ENCODE measurements around the gene ALPK3.

GRCh38 chr15:84915606-84915958, 98.4 kb downstream of the ALPK3 start:
- TF ChIP-seq, protein P1, sequence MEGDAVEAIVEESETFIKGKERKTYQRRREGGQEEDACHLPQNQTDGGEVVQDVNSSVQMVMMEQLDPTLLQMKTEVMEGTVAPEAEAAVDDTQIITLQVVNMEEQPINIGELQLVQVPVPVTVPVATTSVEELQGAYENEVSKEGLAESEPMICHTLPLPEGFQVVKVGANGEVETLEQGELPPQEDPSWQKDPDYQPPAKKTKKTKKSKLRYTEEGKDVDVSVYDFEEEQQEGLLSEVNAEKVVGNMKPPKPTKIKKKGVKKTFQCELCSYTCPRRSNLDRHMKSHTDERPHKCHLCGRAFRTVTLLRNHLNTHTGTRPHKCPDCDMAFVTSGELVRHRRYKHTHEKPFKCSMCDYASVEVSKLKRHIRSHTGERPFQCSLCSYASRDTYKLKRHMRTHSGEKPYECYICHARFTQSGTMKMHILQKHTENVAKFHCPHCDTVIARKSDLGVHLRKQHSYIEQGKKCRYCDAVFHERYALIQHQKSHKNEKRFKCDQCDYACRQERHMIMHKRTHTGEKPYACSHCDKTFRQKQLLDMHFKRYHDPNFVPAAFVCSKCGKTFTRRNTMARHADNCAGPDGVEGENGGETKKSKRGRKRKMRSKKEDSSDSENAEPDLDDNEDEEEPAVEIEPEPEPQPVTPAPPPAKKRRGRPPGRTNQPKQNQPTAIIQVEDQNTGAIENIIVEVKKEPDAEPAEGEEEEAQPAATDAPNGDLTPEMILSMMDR (IDR thresholded peaks at IDR 0.05; ENCODE audit: low read depth, low read length) = no peak
- TF ChIP-seq EZH2phosphoT487 (IDR thresholded peaks at IDR 0.05; ENCODE audit: low read depth) = no peak
